Gastroesophageal sphincter (tissue), 3 donors: ENCODE results near the gene GOT1.

Experiments
- CTCF ChIP-seq, 4 experiments: fragments of 200-600 bp in 2 of 4; fragments of 450-650 bp in 2 of 4; sonication (generic) in 1 of 4; IDR thresholded peaks; one replicate each; pipeline ENCODE4 v1.5.1; 2017 to 2019; ENCODE audit warnings: antibody characterized with exemption in 4 of 4, mild to moderate bottlenecking in 2 of 4, moderate library complexity in 2 of 4
- EP300 ChIP-seq: sonication (generic); formaldehyde crosslinking; IDR thresholded peaks from one replicate; pipeline ENCODE4 v1.6.1; 2017; ENCODE audit warnings: antibody characterized with exemption, mild to moderate bottlenecking
- POLR2A ChIP-seq, 2 donors: fragments of 450-650 bp; IDR thresholded peaks; one replicate each; pipeline ENCODE4 v1.6.1; 2017; ENCODE audit warnings: antibody characterized with exemption in 2 of 2, mild to moderate bottlenecking in 2 of 2, moderate library complexity in 1 of 2

- no peak for TF ChIP-seq CTCF (IDR thresholded peaks at IDR 0.05)
- no peak for TF ChIP-seq POLR2A (IDR thresholded peaks at IDR 0.05)
- TF ChIP-seq EP300 = no peak
These were observed 27.4 kb upstream of the GOT1 start for GRCh38 chr10:99457813-99458212.
